Upper lobe of left lung (tissue), 6 donors: Measurements from ENCODE around the gene UGGT2. TPM values are rescaled to one million over a fixed set of nuclear protein-coding genes. Genes with fewer than 3 reads are reported as not detected.

Experiments
- ATAC-seq, 2 donors: fragments of 200-7000 bp; cut with Tn5 transposase; one replicate each; pipeline ENCODE4 v1.9.1; 2022; ENCODE audit warnings: mild to moderate bottlenecking in 2 of 2, moderate library complexity in 2 of 2; ENCODE audit not compliant: low FRiP score in 2 of 2
- DNase-seq, 2 donors: peaks; one replicate each; pipeline ENCODE4 v3.0.0-alpha.2; 2019 to 2020
- H3K27ac ChIP-seq, 4 donors: fragments of 200-600 bp; sonication (generic); one replicate each; pipeline ENCODE4 v1.5.1; 2016 to 2019
- H3K27me3 ChIP-seq, 4 donors: fragments of 200-600 bp; sonication (generic); one replicate each; pipeline ENCODE4 v1.5.1; 2017 to 2019
- H3K36me3 ChIP-seq, 4 donors: fragments of 200-600 bp; sonication (generic); one replicate each; pipeline ENCODE4 v1.5.1; 2016 to 2019
- H3K4me1 ChIP-seq, 4 donors: fragments of 200-600 bp; sonication (generic); one replicate each; pipeline ENCODE4 v1.5.1; 2018 to 2019
- H3K4me3 ChIP-seq, 4 donors: fragments of 200-600 bp; sonication (generic); one replicate each; pipeline ENCODE4 v1.5.1; 2017 to 2019; ENCODE audit warnings: mild to moderate bottlenecking in 2 of 4, moderate library complexity in 1 of 4
- H3K9me3 ChIP-seq, 4 donors: fragments of 200-600 bp; sonication (generic); one replicate each; pipeline ENCODE4 v1.5.1; 2018 to 2019
- EP300 ChIP-seq, 4 donors: sonication (generic); formaldehyde crosslinking; IDR thresholded peaks; one replicate each; pipeline ENCODE4 v1.5.1; 2017; ENCODE audit warnings: antibody characterized with exemption in 4 of 4, control low read depth in 2 of 4
- POLR2A ChIP-seq, 4 donors: fragments of 450-650 bp; IDR thresholded peaks; one replicate each; pipeline ENCODE4 v1.5.1; 2016 to 2017; ENCODE audit warnings: antibody characterized with exemption in 4 of 4, mild to moderate bottlenecking in 2 of 4
- POLR2AphosphoS5 ChIP-seq, 2 donors: sonication (generic); formaldehyde crosslinking; IDR thresholded peaks; one replicate each; pipeline ENCODE4 v1.5.1; 2017; ENCODE audit warnings: antibody characterized with exemption in 2 of 2
- WGBS, 2 donors: methylation state at CpG; one replicate each; pipeline ENCODE4 v1.1.5; 2017 to 2018; 5-methylcytosine and 5-hydroxymethylcytosine counted together
- total RNA-seq, 6 donors: library from RNA; depleted of rRNA in 4 of 6; stranded (reverse); fragments of >200 nt in 4 of 6; gene quantifications; one replicate each; pipeline versions ENCODE4 v1.1.0 to v1.2.1, GENCODE V29; 2016 to 2021
- TF ChIP-seq, protein P1 (sequence below), 6 experiments: fragments of 450-650 bp in 4 of 6; fragments of 200-600 bp in 2 of 6; sonication (generic) in 2 of 6; IDR thresholded peaks; one replicate each; pipeline ENCODE4 v1.5.1; 2016 to 2019; ENCODE audit warnings: antibody characterized with exemption in 6 of 6
- donor health status: DM: no; HTN: no; CAD: no; lungs with moderate emphysema.
- donor health status: DM: no; HTN: yes; CAD: no; lungs with severe emphysema.

UGGT2 gene
- total RNA-seq, 6 donors from 2014 or later = 13.0 to 44.8 (median 18.5) TPM

DNA sequence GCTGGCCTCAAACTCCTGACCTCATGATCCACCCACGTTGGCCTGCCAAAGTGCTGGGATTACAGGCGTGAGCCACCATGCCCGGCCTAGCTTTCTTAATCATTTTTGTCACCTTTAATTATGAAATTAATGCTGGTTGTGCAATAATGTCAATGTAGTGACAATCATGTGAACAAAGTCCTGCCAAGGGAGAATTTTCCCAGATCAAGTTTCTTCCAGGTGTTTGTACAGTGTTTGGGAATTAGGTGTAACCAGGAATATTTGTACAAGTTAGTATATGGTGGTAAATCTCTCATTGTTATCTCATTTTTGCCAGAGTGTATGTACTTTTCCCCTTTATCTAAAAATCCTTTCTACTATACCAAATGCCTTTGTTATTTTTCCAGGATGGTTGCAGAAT is 171.1 kb downstream of the UGGT2 start:
- ATAC-seq = no peak
- TF ChIP-seq, protein P1, sequence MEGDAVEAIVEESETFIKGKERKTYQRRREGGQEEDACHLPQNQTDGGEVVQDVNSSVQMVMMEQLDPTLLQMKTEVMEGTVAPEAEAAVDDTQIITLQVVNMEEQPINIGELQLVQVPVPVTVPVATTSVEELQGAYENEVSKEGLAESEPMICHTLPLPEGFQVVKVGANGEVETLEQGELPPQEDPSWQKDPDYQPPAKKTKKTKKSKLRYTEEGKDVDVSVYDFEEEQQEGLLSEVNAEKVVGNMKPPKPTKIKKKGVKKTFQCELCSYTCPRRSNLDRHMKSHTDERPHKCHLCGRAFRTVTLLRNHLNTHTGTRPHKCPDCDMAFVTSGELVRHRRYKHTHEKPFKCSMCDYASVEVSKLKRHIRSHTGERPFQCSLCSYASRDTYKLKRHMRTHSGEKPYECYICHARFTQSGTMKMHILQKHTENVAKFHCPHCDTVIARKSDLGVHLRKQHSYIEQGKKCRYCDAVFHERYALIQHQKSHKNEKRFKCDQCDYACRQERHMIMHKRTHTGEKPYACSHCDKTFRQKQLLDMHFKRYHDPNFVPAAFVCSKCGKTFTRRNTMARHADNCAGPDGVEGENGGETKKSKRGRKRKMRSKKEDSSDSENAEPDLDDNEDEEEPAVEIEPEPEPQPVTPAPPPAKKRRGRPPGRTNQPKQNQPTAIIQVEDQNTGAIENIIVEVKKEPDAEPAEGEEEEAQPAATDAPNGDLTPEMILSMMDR (IDR thresholded peaks at IDR 0.05) = no peak
- no peak for TF ChIP-seq POLR2A (IDR thresholded peaks at IDR 0.05)
- no peak for TF ChIP-seq EP300 (IDR thresholded peaks at IDR 0.05)
- no peak for TF ChIP-seq POLR2AphosphoS5 (IDR thresholded peaks at IDR 0.05)
- 75 to 80% methylated on average over 3 of the region's 3 CpGs for WGBS, 2 donors

DNA sequence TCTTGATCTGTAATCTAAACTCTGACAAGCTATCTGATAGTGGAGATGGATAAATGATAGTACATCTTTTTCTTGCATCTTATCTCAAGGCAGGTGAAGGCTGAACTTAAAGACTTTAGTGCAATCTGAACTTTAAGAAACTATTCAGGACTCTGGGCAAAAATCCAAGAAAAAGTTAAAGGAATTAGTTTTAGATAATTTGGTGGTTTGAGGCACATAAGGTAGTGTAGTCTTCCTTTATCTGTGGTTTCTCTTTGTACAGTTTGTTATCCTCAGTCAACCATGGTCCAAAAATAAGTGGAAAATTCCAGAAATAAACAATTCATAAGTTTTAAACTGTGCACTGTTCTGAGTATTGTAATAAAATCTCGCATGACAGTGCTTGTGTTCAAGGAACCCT is 172.9 kb downstream of the UGGT2 start:
- no peak overlapping the region for H3K4me3 ChIP-seq
- H3K36me3 ChIP-seq = peaks cover 0 to 30% (median 2%) of the 10 kb centered on the region in 4 donors
- DNase-seq = no peak

More for the DNA sequence above, 171.1 kb downstream of the UGGT2 start:
- Histone ChIP-seq H3K4me1 (no peaks in the 10 kb centered on the region), H3K36me3 (peaks cover 0 to 17% (median 2%) of the 10 kb centered on the region in 4 donors), H3K27ac (no peak overlapping the region), H3K4me3 (no peak overlapping the region), H3K27me3 (no peaks in the 10 kb centered on the region), H3K9me3 (no peaks in the 10 kb centered on the region)
- DNase-seq = no peak

DNA sequence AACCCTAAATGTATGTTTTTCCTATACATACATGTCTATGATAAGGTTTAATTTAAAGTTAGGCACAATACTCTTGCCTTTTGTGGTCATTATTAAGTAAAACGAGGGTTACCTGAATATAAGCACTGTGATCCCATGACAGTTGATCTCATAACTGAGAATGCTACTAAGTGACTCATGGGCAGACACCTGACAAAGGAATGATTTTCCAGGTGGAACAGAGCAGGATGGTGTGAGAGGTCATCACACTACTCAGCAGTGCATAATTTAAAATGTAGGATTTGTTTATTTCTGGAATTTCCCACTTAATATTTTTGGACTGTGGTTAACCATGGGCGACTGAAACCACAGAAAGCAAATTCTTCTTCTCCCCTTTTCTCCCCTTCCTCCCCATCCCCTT is 178.9 kb downstream of the UGGT2 start:
- 84 to 92% methylated on average over 2 of the region's 2 CpGs for WGBS, 2 donors
- Histone ChIP-seq H3K27ac (no peak overlapping the region), H3K9me3 (no peaks in the 10 kb centered on the region), H3K27me3 (no peaks in the 10 kb centered on the region), H3K4me1 (no peaks in the 10 kb centered on the region), H3K4me3 (no peak overlapping the region), H3K36me3 (peaks cover 0 to 23% (median 3%) of the 10 kb centered on the region in 4 donors)
- no peak for ATAC-seq
- DNase-seq = no peak
- no peak for TF ChIP-seq POLR2A (IDR thresholded peaks at IDR 0.05)
- no peak for TF ChIP-seq EP300 (IDR thresholded peaks at IDR 0.05)

More for the DNA sequence above, 172.9 kb downstream of the UGGT2 start:
- Histone ChIP-seq H3K27ac (no peak overlapping the region), H3K27me3 (no peaks in the 10 kb centered on the region), H3K4me1 (no peaks in the 10 kb centered on the region), H3K9me3 (no peaks in the 10 kb centered on the region)
- no peak for ATAC-seq
- no peak for TF ChIP-seq EP300 (IDR thresholded peaks at IDR 0.05)
- 89 to 90% methylated on average over 1 of the region's 1 CpG for WGBS, 2 donors

DNA sequence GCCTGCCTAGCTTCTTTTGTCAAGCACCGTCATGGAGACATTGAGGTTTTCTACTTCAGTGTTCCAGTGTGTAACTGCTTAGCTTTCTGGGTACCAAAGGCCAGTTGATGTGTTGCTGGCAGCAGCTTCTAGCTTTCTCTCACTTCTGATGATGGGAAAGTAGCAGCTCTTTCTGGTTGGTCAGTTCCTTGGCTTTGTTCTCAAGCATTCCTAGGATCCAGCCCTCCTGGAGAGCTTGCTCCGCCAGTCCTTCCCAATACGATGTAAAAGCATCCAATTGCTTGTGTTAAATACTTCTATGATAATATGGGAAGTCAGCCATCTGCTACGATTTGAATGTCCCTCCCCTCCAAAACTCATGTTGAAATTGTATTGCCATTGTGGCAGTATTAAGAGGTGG is 182.8 kb downstream of the UGGT2 start:
- Histone ChIP-seq H3K4me3 (no peak overlapping the region), H3K9me3 (no peaks in the 10 kb centered on the region), H3K4me1 (no peaks in the 10 kb centered on the region), H3K36me3 (peaks cover 0 to 9% (median 3%) of the 10 kb centered on the region in 4 donors), H3K27ac (no peak overlapping the region), H3K27me3 (no peaks in the 10 kb centered on the region)
- ATAC-seq (no peak), DNase-seq (no peak)
- WGBS, 2 donors = 91 to 93% methylated on average over 4 of the region's 4 CpGs
- no peak for TF ChIP-seq EP300 (IDR thresholded peaks at IDR 0.05)
- TF ChIP-seq POLR2AphosphoS5 (IDR thresholded peaks at IDR 0.05) = no peak
- TF ChIP-seq, protein P1 (IDR thresholded peaks at IDR 0.05) = no peak
- TF ChIP-seq POLR2A (IDR thresholded peaks at IDR 0.05) = no peak

DNA sequence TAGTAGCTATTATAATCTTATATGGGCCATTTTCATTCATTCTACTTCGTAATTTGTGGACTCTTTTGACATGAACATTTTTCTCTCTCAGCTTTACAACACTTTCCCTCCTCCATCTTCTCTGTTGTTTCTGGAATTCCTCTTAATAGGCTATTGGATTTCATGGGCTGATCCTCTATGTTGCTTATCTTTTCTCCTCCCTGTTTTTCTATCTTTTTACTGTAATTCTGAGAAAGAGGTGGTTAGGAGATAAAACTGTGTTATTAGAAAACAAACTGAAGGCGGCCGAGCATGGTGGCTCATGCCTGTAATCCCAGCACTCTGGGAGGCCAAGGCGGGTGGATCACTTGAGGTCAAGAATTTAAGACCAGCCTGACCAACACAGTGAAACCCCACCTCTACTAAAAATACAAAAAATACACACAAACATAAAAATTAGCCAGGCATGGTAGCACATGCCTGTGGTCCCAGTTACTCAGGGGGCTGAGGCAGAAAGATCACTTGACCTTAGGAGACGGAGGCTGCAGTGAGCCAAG is 188.1 kb downstream of the UGGT2 start:
- H3K36me3 ChIP-seq = peaks cover 0 to 1% (median 0%) of the 10 kb centered on the region in 4 donors
- no peak for TF ChIP-seq POLR2A (IDR thresholded peaks at IDR 0.05)
- H3K27me3 ChIP-seq = no peaks in the 10 kb centered on the region
- 93 to 98% methylated on average over 5 of the region's 5 CpGs for WGBS, 2 donors
- no peak overlapping the region for H3K4me3 ChIP-seq
- ATAC-seq (no peak), DNase-seq (no peak)
- no peaks in the 10 kb centered on the region for H3K4me1 ChIP-seq
- H3K27ac ChIP-seq = no peak overlapping the region
- no peaks in the 10 kb centered on the region for H3K9me3 ChIP-seq

DNA sequence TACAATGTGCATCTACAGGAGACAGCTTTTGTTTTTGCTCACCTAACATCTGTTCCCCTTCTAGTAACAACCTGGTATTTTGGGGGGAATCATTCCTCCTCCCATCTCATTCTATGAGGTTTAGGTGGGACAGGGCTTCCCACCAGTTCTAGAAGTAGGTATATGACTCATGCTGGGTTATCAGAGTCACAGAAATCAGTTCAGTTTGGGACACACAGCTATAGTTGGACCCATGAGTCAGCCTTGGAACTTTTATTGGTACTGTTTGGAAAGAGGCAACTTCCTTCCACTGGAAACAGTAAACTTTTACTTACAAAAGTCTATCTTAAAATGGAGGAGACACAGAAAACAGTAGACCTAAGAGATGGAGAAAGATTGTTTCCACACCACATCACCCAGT is 190.8 kb downstream of the UGGT2 start:
- ATAC-seq (no peak), DNase-seq (no peak)
- Histone ChIP-seq H3K9me3 (no peaks in the 10 kb centered on the region), H3K27ac (no peak overlapping the region), H3K4me3 (no peak overlapping the region), H3K27me3 (no peaks in the 10 kb centered on the region), H3K36me3 (no peaks in the 10 kb centered on the region), H3K4me1 (peaks cover 0 to 12% (median 4%) of the 10 kb centered on the region in 4 donors)
- no peak for TF ChIP-seq POLR2A (IDR thresholded peaks at IDR 0.05)
- no peak for TF ChIP-seq POLR2AphosphoS5 (IDR thresholded peaks at IDR 0.05)
- TF ChIP-seq, protein P1 (IDR thresholded peaks at IDR 0.05) = no peak
- TF ChIP-seq EP300 (IDR thresholded peaks at IDR 0.05) = no peak
